Esophagus muscularis mucosa (tissue), 4 donors: Measurements from ENCODE around the gene SIX4.

Source experiments
- CTCF ChIP-seq, 3 experiments: fragments of 200-600 bp in 2 of 3; fragments of 450-650 bp in 1 of 3; sonication (generic) in 2 of 3; IDR thresholded peaks; one replicate each; pipeline ENCODE4 v1.5.1; 2017 to 2019; ENCODE audit warnings: antibody characterized with exemption in 3 of 3, mild to moderate bottlenecking in 2 of 3, moderate library complexity in 1 of 3
- EP300 ChIP-seq: sonication (generic); formaldehyde crosslinking; IDR thresholded peaks from one replicate; pipeline ENCODE4 v1.6.1; 2017; ENCODE audit warnings: antibody characterized with exemption
- POLR2A ChIP-seq: fragments of 450-650 bp; IDR thresholded peaks from one replicate; pipeline ENCODE4 v1.6.1; 2017; ENCODE audit warnings: antibody characterized with exemption, moderate library complexity, mild to moderate bottlenecking, low read depth
- POLR2AphosphoS5 ChIP-seq, 2 donors: sonication (generic); formaldehyde crosslinking; IDR thresholded peaks; one replicate each; pipeline ENCODE4 v1.6.1; 2017; ENCODE audit warnings: antibody characterized with exemption in 2 of 2

- TF ChIP-seq POLR2A (no peak), POLR2AphosphoS5 (IDR thresholded peaks at IDR 0.05) (peak; percentile 62 to 81), CTCF (IDR thresholded peaks at IDR 0.05) (peak in 1 of 3 experiments; percentile 19), EP300 (no peak)
Measured at GRCh38 chr14:60734465-60735242, 10.5 kb upstream of the SIX4 start, which contains the start of gene MNAT1.
